ENCODE data around the gene C1QC.

Gene C1QC

DNA sequence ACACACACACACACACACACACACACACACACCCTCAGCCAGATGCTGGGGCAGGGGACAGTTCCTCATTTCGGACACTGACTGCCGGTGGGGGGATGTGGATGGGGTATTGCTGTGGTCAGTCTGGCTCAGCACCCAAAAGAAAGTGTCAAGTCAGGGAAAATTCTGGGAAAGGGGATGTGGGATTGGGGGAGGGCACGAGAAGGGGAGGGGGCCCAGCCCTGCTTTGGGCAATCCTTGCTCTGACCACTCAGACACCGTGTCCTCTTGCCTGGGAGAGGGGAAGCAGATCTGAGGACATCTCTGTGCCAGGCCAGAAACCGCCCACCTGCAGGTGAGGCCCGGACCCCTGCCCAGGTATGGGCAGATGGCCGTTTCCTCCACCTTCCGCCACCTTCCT lies at the start of gene C1QC:
C1QC (plus strand) TSS at position 253 of the 400 bp plus-strand sequence. CDS start 391 bp downstream, outside the sequence.
- Mint-ChIP-seq H3K4me3 (no peak within 1 kb of the TSS), H3K9me3 (no peaks in the 10 kb centered on the region), H3K4me1 (no peaks in the 10 kb centered on the region), H3K36me3 (no peaks in the 10 kb centered on the region), H3K27ac (no peak within 1 kb of the TSS)
- ATAC-seq, result no peak
- DNase-seq (ENCODE audit: low spot score in 2 of 2), result no peak

DNA sequence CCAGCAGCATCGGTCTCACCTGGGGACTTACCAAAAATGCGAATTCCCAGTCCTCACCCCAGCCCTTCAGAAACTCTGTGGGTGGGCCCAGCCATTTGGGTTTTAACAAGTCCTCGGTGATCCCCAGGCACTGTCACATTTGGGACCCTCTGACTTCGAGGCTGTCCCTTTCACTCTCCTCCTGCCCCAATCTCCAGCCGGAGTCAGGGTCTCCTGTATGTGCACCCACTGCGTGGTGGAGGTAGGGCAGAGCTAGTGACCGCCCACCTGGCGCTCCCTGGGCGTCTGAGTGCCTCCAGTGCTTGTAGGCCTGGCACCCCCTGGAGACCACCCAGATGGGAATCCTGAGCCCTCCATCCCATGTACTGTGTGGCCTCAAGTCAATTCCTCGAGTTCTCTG lies 49.0 kb upstream of the C1QC start:
- ATAC-seq (no peak), DNase-seq (ENCODE audit: low spot score in 2 of 2) (no peak)
- H3K27ac Mint-ChIP-seq, result no peak overlapping the region
- H3K4me3 Mint-ChIP-seq, result no peak overlapping the region
- H3K4me1 Mint-ChIP-seq, result peaks cover 5% of the 10 kb centered on the region
- no peaks in the 10 kb centered on the region for H3K36me3 Mint-ChIP-seq
- no peaks in the 10 kb centered on the region for H3K9me3 Mint-ChIP-seq

DNA sequence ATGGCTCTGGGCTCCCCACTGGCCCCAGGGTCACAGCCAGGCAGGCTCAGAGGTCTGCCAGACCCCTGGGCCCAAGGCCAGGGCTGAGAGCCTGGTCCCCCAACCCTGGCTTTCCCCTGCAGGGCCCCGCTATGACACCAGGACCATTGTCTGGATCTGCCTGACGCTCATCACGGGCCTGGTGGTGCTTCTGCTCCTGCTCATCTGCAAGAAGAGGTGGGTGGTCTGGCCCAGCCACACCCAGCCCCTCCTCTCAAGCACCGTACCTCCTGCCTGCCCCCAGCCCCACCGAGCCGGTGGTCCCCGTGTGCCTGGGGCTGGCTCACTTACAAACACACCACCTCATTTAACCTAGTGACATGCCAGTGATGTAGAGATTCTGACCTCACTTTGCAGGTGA lies 48.3 kb upstream of the C1QC start:
- Mint-ChIP-seq H3K4me1 (peaks cover 5% of the 10 kb centered on the region), H3K36me3 (no peaks in the 10 kb centered on the region), H3K9me3 (no peaks in the 10 kb centered on the region), H3K4me3 (no peak overlapping the region), H3K27ac (no peak overlapping the region)
- ATAC-seq, result no peak
- DNase-seq (ENCODE audit: low spot score in 2 of 2), result no peak

DNA sequence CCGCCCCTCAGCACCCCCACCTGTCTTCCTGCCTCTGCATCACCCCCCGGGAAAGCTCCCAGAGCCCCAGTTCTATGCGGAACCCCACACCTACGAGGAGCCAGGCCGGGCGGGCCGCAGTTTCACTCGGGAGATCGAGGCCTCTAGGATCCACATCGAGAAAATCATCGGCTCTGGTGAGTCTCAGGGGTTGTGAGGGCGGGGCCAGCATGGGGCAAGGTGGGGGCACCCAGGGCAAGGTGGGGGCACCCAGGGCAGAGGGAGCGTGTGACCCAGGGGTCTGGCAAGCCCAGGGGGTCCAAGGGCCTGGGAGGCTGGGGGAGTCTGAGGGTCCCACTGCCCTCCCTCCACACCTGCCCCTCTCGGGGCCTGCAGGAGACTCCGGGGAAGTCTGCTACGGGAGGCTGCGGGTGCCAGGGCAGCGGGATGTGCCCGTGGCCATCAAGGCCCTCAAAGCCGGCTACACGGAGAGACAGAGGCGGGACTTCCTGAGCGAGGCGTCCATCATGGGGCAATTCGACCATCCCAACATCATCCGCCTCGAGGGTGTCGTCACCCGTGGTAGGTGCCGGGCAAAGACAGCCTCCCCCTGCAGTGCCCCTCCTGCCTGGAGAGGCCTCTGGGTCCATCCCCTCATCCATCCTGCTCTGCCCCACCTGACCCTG lies 46.0 kb upstream of the C1QC start:
- DNase-seq (ENCODE audit: low spot score in 2 of 2) (no peak), ATAC-seq (no peak)
- Mint-ChIP-seq H3K4me3 (no peak overlapping the region), H3K27ac (no peak overlapping the region), H3K9me3 (no peaks in the 10 kb centered on the region), H3K36me3 (no peaks in the 10 kb centered on the region), H3K4me1 (no peaks in the 10 kb centered on the region)

DNA sequence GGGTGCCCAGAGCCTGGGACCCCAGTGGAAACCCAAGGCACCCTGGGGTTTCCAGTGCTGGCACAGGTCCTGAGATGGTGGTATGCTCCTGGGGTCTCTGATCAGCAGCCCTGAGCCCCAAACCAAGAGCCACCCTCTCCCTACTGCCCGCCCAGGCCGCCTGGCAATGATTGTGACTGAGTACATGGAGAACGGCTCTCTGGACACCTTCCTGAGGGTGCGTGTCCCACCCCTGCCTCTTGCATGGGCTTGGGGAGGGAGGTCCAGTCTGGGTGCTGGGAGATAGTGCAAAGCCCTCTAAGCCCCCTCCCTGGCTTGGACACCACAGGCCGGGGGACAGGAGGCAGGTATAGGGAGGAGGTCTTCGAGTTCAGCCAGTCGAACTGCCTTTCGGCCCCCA lies 45.4 kb upstream of the C1QC start:
- H3K27ac Mint-ChIP-seq, result no peak overlapping the region

DNA sequence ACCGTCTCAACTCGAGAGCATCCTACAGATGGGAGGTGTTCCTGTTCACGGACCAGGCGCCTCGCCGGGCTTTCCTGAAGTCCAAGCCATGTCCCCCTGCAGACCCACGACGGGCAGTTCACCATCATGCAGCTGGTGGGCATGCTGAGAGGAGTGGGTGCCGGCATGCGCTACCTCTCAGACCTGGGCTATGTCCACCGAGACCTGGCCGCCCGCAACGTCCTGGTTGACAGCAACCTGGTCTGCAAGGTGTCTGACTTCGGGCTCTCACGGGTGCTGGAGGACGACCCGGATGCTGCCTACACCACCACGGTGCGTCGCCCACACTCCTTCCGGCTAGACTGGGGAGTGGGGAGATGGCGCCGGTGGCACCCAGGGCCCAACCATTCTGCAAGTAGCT lies 44.7 kb upstream of the C1QC start:
- no peaks in the 10 kb centered on the region for H3K36me3 Mint-ChIP-seq
- H3K9me3 Mint-ChIP-seq, result no peaks in the 10 kb centered on the region
- H3K27ac Mint-ChIP-seq, result no peak overlapping the region
- no peak overlapping the region for H3K4me3 Mint-ChIP-seq
- no peak for DNase-seq (ENCODE audit: low spot score in 2 of 2)
- no peaks in the 10 kb centered on the region for H3K4me1 Mint-ChIP-seq
- no peak for ATAC-seq

More for the DNA sequence above, 45.4 kb upstream of the C1QC start:
- Mint-ChIP-seq H3K9me3 (no peaks in the 10 kb centered on the region), H3K4me1 (no peaks in the 10 kb centered on the region), H3K36me3 (no peaks in the 10 kb centered on the region), H3K4me3 (no peak overlapping the region)
- no peak for ATAC-seq
- no peak for DNase-seq (ENCODE audit: low spot score in 2 of 2)

DNA sequence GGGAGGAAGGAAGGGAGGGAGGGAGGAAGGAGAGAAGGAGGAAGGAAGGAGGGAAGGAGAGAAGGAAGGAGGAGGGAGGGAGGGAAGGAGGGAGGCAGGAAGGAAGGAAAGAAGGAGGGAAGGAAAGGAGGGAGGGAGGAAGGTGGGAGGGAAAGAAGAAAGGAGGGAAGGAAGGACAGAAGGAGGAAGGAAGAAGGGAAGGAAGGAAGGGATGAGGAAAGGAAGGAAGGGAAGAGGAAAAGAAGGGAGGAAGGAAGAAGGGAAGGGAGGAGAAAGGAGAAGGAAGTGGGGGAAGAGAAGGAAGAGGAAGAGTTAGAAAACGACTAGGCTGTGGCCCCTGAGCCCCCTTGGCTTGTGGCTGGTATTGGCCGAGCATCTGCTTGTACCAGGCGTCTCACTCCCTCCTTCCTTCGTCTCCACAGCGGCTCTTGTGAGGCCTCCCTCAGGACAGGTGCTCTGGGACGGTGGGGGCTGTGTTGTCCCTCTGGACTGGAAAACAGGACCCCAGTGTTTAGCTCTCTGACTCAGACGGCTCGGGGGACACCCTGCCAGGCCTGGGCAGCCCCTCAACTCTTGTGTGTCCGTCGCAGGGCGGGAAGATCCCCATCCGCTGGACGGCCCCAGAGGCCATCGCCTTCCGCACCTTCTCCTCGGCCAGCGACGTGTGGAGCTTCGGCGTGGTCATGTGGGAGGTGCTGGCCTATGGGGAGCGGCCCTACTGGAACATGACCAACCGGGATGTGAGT lies 43.2 kb upstream of the C1QC start:
- no peaks in the 10 kb centered on the region for H3K36me3 Mint-ChIP-seq
- no peaks in the 10 kb centered on the region for H3K9me3 Mint-ChIP-seq
- no peak overlapping the region for H3K4me3 Mint-ChIP-seq
- no peak for ATAC-seq
- no peak overlapping the region for H3K27ac Mint-ChIP-seq
- no peak for DNase-seq (ENCODE audit: low spot score in 2 of 2)
- H3K4me1 Mint-ChIP-seq, result no peaks in the 10 kb centered on the region

DNA sequence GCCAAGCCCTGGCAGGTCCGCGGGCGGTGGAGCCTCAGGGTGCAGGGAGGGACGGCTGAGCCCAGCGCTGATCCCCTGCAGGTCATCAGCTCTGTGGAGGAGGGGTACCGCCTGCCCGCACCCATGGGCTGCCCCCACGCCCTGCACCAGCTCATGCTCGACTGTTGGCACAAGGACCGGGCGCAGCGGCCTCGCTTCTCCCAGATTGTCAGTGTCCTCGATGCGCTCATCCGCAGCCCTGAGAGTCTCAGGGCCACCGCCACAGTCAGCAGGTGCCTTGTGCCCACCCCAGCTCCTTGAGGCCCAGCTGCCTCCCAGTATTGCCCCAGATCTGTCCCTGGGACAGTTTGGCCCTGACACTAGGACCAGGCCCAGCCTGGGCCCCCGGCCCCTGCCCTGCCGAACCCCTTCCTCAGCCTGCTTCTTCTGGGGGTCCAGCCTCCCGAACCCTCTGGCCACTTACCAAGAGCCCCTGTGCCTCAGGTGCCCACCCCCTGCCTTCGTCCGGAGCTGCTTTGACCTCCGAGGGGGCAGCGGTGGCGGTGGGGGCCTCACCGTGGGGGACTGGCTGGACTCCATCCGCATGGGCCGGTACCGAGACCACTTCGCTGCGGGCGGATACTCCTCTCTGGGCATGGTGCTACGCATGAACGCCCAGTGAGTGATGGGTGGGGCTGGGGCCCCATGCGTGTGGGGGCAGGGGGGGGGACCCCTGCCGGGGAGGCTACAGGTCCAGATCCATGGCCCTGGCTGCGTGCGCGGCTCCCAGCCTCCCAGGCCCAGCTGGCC lies 42.4 kb upstream of the C1QC start:
- no peak overlapping the region for H3K4me3 Mint-ChIP-seq

DNA sequence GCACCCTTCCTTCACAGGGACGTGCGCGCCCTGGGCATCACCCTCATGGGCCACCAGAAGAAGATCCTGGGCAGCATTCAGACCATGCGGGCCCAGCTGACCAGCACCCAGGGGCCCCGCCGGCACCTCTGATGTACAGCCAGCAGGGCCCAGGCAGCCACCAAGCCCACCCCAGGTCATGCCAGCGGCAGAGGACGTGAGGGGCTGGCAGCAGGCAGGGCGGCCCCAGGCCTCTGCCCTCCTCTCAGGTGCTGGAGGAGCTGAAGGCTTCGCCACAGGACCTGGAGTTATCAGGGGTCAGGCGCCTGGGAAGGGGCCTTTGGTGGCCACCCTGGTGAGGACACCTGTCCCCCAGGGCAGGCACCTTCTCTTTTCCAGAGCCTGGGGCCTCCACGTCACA lies 41.8 kb upstream of the C1QC start:
- Mint-ChIP-seq H3K9me3 (no peaks in the 10 kb centered on the region), H3K27ac (no peak overlapping the region), H3K4me3 (no peak overlapping the region), H3K36me3 (no peaks in the 10 kb centered on the region), H3K4me1 (no peaks in the 10 kb centered on the region)
- DNase-seq (ENCODE audit: low spot score in 2 of 2) (no peak), ATAC-seq (no peak)

More for the DNA sequence above, 42.4 kb upstream of the C1QC start:
- Mint-ChIP-seq H3K36me3 (no peaks in the 10 kb centered on the region), H3K27ac (no peak overlapping the region), H3K9me3 (no peaks in the 10 kb centered on the region), H3K4me1 (no peaks in the 10 kb centered on the region)
- DNase-seq (ENCODE audit: low spot score in 2 of 2) (no peak), ATAC-seq (no peak)

DNA sequence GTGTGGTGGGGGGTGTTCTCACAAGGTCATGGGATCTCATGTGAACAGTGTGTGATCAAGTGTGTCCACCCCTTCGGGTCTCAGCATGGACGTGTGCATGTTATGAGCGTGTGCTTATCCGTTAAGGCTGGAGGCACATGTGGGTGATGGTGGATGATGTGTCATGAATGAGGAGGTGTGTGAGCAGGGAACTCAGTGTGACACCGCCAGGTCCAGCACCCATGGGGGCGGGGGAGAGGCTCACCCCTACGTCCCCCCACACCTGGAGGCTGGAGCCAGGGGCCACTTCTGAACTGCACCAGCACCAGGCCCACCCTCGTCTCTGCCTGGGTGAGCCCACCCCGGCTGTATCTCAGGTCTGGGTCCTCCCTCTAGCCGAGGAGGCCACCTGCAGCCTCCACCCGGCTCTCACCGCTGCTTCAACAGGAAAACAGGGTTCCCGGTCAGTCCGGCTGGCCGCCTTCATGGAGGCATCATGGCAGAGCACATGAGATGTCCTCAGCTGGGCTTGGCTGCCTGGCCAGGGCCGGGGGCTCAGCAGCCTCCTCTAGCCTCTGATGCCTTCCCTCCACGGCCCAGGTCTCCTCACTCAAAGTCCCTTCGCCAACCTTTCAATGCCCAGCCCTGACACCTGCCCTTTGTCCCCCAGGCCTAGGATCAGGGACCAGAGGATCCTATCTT lies 41.2 kb upstream of the C1QC start:
- no peaks in the 10 kb centered on the region for H3K9me3 Mint-ChIP-seq
- H3K27ac Mint-ChIP-seq, result no peak overlapping the region
- DNase-seq (ENCODE audit: low spot score in 2 of 2) (no peak), ATAC-seq (no peak)
- H3K36me3 Mint-ChIP-seq, result no peaks in the 10 kb centered on the region
- no peak overlapping the region for H3K4me3 Mint-ChIP-seq
- H3K4me1 Mint-ChIP-seq, result no peaks in the 10 kb centered on the region

DNA sequence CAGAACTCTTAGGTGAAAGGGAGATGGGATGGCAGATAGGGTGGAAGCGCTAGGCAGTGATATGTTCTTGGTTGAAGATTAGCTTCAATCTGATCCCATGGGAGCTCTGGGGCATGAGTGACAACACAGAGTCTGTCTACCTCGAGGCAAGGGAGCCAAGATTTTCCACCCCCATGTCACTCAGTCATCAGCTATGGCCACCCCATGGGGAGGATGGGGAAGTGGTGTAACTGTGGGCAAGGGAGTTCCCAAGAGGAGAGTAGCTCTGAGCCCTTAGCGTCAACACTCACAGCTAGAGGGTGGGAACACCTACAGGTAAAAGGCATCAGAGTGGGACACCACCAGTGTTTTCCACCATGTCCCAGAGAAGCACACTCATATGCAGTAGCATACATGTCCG lies 37.3 kb upstream of the C1QC start:
- Mint-ChIP-seq H3K27ac (no peak overlapping the region), H3K9me3 (no peaks in the 10 kb centered on the region), H3K4me1 (no peaks in the 10 kb centered on the region), H3K36me3 (no peaks in the 10 kb centered on the region), H3K4me3 (no peak overlapping the region)
- ATAC-seq (no peak), DNase-seq (ENCODE audit: low spot score in 2 of 2) (no peak)

DNA sequence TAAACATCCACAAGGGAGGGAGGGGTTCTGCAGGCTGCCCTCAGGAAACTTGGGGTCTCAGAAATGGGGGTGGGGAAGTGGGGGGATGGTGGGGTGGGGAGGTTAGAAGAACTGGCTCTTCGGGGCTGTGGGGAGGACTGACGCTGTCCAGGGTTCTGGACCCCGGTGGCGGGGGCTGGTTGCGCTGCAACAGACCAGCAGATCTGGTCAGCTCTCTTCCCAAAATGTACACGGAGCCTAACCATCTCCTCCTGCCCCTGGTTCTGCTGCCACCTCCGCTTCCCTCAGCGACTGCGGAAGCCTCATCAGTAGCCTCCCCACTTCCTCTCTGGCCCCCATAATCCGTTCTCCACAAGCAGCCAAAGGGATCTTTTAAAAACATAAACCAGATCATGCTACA lies 36.3 kb upstream of the C1QC start:
- no peak for DNase-seq (ENCODE audit: low spot score in 2 of 2)
- Mint-ChIP-seq H3K4me3 (no peak overlapping the region), H3K27ac (no peak overlapping the region), H3K36me3 (no peaks in the 10 kb centered on the region), H3K9me3 (no peaks in the 10 kb centered on the region), H3K4me1 (no peaks in the 10 kb centered on the region)
- ATAC-seq, result no peak

DNA sequence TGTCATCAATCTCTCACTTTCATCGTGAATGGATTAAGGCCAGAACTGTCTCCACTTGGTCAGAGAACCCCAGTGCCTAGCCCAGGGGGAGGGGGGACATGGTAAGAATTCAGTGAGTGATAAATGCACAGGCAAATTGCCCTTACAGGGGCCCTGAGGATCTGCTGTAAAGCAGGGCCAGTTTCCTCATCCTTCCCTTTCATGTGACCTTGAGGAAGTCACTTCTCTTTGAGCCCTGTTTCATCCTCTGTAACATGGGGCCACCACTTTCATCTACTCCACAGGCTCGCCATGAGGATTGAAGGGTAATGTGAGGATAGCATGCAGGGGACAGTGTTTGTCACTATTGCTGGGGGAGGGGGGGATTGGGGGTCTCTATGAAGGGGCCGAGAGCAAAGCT lies 35.1 kb upstream of the C1QC start:
- Mint-ChIP-seq H3K9me3 (no peaks in the 10 kb centered on the region), H3K27ac (no peak overlapping the region), H3K4me3 (no peak overlapping the region), H3K36me3 (no peaks in the 10 kb centered on the region), H3K4me1 (no peaks in the 10 kb centered on the region)
- ATAC-seq (no peak), DNase-seq (ENCODE audit: low spot score in 2 of 2) (no peak)

DNA sequence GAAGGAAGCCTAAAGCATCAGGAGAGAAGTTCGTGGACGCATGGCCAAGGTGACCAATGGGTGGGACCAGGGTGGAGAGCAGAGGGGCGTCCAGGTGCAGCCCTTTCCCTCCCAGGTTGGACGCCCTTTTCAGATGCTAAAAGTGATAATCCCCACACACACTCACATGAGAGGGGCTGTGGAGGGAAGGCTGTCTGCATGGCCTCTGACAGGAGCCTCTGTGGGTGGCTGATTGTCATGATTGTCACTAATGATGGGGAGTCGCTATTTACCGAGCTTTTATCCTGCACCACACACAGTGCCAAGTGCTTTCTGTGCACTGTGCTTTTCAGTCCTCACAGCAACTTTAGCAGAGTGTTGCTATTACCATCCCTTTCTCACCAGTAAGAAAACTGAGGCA lies 34.1 kb upstream of the C1QC start:
- no peak overlapping the region for H3K4me3 Mint-ChIP-seq
- no peak for DNase-seq (ENCODE audit: low spot score in 2 of 2)
- ATAC-seq, result no peak
- H3K9me3 Mint-ChIP-seq, result no peaks in the 10 kb centered on the region
- no peaks in the 10 kb centered on the region for H3K36me3 Mint-ChIP-seq
- H3K27ac Mint-ChIP-seq, result no peak overlapping the region
- no peaks in the 10 kb centered on the region for H3K4me1 Mint-ChIP-seq

DNA sequence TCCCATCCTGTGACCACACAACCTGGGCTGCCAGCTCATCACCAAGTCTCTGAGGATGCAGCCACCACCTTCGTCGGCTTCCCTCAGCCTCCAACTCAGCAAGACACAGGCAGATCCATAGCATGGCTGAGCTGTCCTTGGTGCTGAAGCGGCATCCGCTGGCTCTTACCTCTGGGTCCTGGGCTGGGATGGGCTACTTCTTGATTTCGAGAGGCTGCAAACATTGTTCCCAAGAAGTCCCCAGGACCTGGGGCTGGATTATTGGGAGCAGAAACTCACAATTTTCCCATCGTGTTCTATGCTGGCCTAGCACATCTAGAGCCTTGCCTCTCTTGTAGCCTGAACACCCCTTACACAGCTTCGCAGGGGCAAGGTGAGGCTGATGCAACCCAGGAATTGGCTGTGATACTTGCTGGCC lies 31.9 kb upstream of the C1QC start:
- no peak for DNase-seq (ENCODE audit: low spot score in 2 of 2)
- no peaks in the 10 kb centered on the region for H3K9me3 Mint-ChIP-seq

More for the DNA sequence above, 31.9 kb upstream of the C1QC start:
- Mint-ChIP-seq H3K4me3 (no peak overlapping the region), H3K36me3 (no peaks in the 10 kb centered on the region), H3K27ac (no peak overlapping the region), H3K4me1 (no peaks in the 10 kb centered on the region)
- ATAC-seq, result no peak

Measured in stimulated activated effector memory CD8-positive, alpha-beta T cell treated with anti-CD3 and anti-CD28 coated beads, Interleukin-12 subunit alpha, Interleukin-12 subunit beta, amount 100 ng/mL, for 72 hours (primary cell).